ENCODE results near the gene GPC3.

GRCh38 chrX:133640161-133641015 is 345.0 kb downstream of the GPC3 start:
- no peak for TF ChIP-seq CTCF (IDR thresholded peaks at IDR 0.05 in 2 of 3, conservative IDR thresholded peaks at IDR 0.05 in 1 of 3; ENCODE audit: borderline replicate concordance in 1 of 3, insufficient read depth in 1 of 3, low read depth in 2 of 3, low read length in 2 of 3)
- no peak for TF ChIP-seq POLR2A (IDR thresholded peaks at IDR 0.05; ENCODE audit: borderline replicate concordance, extremely low read depth, insufficient read depth, insufficient read length)
- TF ChIP-seq POLR2AphosphoS5 (IDR thresholded peaks at IDR 0.05; ENCODE audit: low read depth, low read length), result no peak
- TF ChIP-seq EZH2 (IDR thresholded peaks at IDR 0.05), result no peak
- TF ChIP-seq SIN3A (IDR thresholded peaks at IDR 0.05; ENCODE audit: low read depth), result no peak
- TF ChIP-seq ZBTB33 (IDR thresholded peaks at IDR 0.05; ENCODE audit: extremely low read depth, insufficient replicate concordance, low read length), result no peak
- TF ChIP-seq TCF7L2 (IDR thresholded peaks at IDR 0.05; ENCODE audit: borderline replicate concordance, extremely low read depth, insufficient read depth, insufficient read length), result no peak
- TF ChIP-seq REST (IDR thresholded peaks at IDR 0.05; ENCODE audit: low read depth), result no peak
- no peak for TF ChIP-seq RAD21 (IDR thresholded peaks at IDR 0.05; ENCODE audit: low read depth)
